HS-5 (cell line): Measurements from ENCODE around the gene IFI30.

Experiments used
- DNase-seq: peaks from one replicate; pipeline ENCODE4 v3.0.0-alpha.2; 2012; ENCODE audit warnings: low read depth

IFI30 gene

GRCh38 chr19:18225702-18226468 lies 52.3 kb downstream of the IFI30 start, which contains the start of gene PDE4C:
TSS of gene PDE4C (minus strand) at chr19:18226438. CDS start at chr19:18226415, 23 bp downstream.
- no peak for DNase-seq

DNA sequence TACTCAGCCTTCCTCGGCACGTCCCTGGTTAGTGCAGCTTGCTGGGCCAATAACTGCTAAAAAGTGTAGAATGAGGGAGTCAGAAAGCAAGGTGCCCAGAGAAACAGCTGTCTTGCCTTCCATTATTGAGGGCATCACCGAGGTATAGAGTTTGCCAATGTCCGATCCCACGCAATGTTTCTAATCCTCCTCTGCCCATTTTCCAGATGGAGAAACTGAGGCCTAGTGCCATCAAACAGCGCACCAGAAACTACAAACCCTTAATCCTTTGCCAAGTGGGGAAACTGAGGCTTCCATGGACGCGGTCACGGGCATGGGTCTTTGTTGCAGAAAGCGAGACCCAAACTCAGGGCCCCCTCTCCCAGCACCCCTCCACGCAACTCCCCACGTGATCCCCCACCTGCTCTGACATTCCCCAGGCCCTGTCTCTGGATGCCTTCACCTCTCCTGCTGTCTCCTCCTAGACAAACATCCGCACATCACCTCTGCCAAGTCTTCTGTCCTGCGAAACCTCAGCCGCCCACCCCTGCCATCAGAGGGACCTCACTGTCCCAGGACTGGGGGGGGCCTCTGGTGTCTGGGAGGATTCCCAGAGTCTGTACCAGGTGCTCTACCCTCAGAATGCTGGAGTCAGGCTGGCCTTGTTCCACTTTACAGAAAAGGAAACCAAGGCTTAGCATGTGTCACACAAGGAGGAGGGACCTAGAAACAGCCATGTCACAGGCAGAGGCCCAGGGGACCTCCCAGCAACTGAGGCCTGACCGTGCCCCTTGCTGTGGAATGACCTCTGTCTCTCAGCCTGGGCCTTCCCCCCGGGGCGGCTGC lies 53.6 kb downstream of the IFI30 start:
- no peak for DNase-seq
